ENCODE results near the gene TMEM92.

TMEM92 gene

GRCh38 chr17:50256826-50257618, 17.2 kb upstream of the TMEM92 start:
- TF ChIP-seq ZNF8 (CRISPR knock-in tag; IDR thresholded peaks at IDR 0.05) (no peak), CSDC2 (CRISPR knock-in tag; IDR thresholded peaks at IDR 0.05) (no peak), ZFP3 (CRISPR knock-in tag; IDR thresholded peaks at IDR 0.05) (no peak), ZNF70 (CRISPR knock-in tag; IDR thresholded peaks at IDR 0.05) (no peak), ARNTL (CRISPR knock-in tag; IDR thresholded peaks at IDR 0.05; ENCODE audit: borderline replicate concordance, low read depth) (no peak), BACH2 (CRISPR knock-in tag; IDR thresholded peaks at IDR 0.05; ENCODE audit: borderline replicate concordance) (no peak), CSRNP3 (CRISPR knock-in tag; IDR thresholded peaks at IDR 0.05) (no peak), SNAI2 (CRISPR knock-in tag; IDR thresholded peaks at IDR 0.05) (no peak)
- TF ChIP-seq, protein P1, sequence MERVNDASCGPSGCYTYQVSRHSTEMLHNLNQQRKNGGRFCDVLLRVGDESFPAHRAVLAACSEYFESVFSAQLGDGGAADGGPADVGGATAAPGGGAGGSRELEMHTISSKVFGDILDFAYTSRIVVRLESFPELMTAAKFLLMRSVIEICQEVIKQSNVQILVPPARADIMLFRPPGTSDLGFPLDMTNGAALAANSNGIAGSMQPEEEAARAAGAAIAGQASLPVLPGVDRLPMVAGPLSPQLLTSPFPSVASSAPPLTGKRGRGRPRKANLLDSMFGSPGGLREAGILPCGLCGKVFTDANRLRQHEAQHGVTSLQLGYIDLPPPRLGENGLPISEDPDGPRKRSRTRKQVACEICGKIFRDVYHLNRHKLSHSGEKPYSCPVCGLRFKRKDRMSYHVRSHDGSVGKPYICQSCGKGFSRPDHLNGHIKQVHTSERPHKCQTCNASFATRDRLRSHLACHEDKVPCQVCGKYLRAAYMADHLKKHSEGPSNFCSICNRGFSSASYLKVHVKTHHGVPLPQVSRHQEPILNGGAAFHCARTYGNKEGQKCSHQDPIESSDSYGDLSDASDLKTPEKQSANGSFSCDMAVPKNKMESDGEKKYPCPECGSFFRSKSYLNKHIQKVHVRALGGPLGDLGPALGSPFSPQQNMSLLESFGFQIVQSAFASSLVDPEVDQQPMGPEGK (CRISPR knock-in tag; IDR thresholded peaks at IDR 0.05; ENCODE audit: borderline replicate concordance) = no peak
- TF ChIP-seq, protein P2, sequence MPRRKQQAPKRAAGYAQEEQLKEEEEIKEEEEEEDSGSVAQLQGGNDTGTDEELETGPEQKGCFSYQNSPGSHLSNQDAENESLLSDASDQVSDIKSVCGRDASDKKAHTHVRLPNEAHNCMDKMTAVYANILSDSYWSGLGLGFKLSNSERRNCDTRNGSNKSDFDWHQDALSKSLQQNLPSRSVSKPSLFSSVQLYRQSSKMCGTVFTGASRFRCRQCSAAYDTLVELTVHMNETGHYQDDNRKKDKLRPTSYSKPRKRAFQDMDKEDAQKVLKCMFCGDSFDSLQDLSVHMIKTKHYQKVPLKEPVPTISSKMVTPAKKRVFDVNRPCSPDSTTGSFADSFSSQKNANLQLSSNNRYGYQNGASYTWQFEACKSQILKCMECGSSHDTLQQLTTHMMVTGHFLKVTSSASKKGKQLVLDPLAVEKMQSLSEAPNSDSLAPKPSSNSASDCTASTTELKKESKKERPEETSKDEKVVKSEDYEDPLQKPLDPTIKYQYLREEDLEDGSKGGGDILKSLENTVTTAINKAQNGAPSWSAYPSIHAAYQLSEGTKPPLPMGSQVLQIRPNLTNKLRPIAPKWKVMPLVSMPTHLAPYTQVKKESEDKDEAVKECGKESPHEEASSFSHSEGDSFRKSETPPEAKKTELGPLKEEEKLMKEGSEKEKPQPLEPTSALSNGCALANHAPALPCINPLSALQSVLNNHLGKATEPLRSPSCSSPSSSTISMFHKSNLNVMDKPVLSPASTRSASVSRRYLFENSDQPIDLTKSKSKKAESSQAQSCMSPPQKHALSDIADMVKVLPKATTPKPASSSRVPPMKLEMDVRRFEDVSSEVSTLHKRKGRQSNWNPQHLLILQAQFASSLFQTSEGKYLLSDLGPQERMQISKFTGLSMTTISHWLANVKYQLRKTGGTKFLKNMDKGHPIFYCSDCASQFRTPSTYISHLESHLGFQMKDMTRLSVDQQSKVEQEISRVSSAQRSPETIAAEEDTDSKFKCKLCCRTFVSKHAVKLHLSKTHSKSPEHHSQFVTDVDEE (CRISPR knock-in tag; IDR thresholded peaks at IDR 0.05) = no peak
- TF ChIP-seq, protein P3, sequence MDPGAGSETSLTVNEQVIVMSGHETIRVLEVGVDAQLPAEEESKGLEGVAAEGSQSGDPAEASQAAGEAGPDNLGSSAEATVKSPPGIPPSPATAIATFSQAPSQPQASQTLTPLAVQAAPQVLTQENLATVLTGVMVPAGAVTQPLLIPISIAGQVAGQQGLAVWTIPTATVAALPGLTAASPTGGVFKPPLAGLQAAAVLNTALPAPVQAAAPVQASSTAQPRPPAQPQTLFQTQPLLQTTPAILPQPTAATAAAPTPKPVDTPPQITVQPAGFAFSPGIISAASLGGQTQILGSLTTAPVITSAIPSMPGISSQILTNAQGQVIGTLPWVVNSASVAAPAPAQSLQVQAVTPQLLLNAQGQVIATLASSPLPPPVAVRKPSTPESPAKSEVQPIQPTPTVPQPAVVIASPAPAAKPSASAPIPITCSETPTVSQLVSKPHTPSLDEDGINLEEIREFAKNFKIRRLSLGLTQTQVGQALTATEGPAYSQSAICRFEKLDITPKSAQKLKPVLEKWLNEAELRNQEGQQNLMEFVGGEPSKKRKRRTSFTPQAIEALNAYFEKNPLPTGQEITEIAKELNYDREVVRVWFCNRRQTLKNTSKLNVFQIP (CRISPR knock-in tag; IDR thresholded peaks at IDR 0.05; ENCODE audit: borderline replicate concordance, low read depth) = no peak
- no peak for ATAC-seq

- TF ChIP-seq ZNF565 (CRISPR knock-in tag; conservative IDR thresholded peaks at IDR 0.05; ENCODE audit: low read depth) = no peak
- TF ChIP-seq ZNF8 (CRISPR knock-in tag; IDR thresholded peaks at IDR 0.05) = no peak
- no peak for TF ChIP-seq CSRNP3 (CRISPR knock-in tag; IDR thresholded peaks at IDR 0.05)
- TF ChIP-seq PPARA (CRISPR knock-in tag; IDR thresholded peaks at IDR 0.05; ENCODE audit: borderline replicate concordance) = no peak
- no peak for TF ChIP-seq ZNF70 (CRISPR knock-in tag; IDR thresholded peaks at IDR 0.05)
- no peak for TF ChIP-seq ESRRG (CRISPR knock-in tag; IDR thresholded peaks at IDR 0.05)
- no peak for TF ChIP-seq GLIS3 (CRISPR knock-in tag; IDR thresholded peaks at IDR 0.05)
- TF ChIP-seq BACH2 (CRISPR knock-in tag; IDR thresholded peaks at IDR 0.05; ENCODE audit: borderline replicate concordance) = no peak
- TF ChIP-seq OSR1 (CRISPR knock-in tag; IDR thresholded peaks at IDR 0.05) = no peak
- TF ChIP-seq ZC3H10 (CRISPR knock-in tag; IDR thresholded peaks at IDR 0.05) = no peak
- TF ChIP-seq TOX (CRISPR knock-in tag; IDR thresholded peaks at IDR 0.05; ENCODE audit: borderline replicate concordance) = no peak
- no peak for TF ChIP-seq CSDC2 (CRISPR knock-in tag; IDR thresholded peaks at IDR 0.05)
- TF ChIP-seq, protein P3 (CRISPR knock-in tag; IDR thresholded peaks at IDR 0.05; ENCODE audit: borderline replicate concordance, low read depth) = no peak
- TF ChIP-seq ZFP30 (CRISPR knock-in tag; IDR thresholded peaks at IDR 0.05) = no peak
- TF ChIP-seq CREB5 (CRISPR knock-in tag; IDR thresholded peaks at IDR 0.05; ENCODE audit: low read depth) = no peak
- TF ChIP-seq TCF4 (CRISPR knock-in tag; IDR thresholded peaks at IDR 0.05; ENCODE audit: borderline replicate concordance) = no peak
- TF ChIP-seq SNAI2 (CRISPR knock-in tag; IDR thresholded peaks at IDR 0.05) = no peak
- TF ChIP-seq RARB (CRISPR knock-in tag; IDR thresholded peaks at IDR 0.05) = no peak
- TF ChIP-seq, protein P2 (CRISPR knock-in tag; IDR thresholded peaks at IDR 0.05) = no peak
- ATAC-seq = no peak
These were observed 16.5 kb upstream of the TMEM92 start for GRCh38 chr17:50257676-50258224.

All from SK-N-SH treated with all-trans-retinoic acid at 6 μM for 48 hours (cell line).